ENCODE data around the gene TMEM214.

TMEM214 gene

GRCh38 chr2:27086090-27086723 is 53.4 kb downstream of the TMEM214 start:
- DNase-seq, result peak; percentile 97 to 98

- DNase-seq, result no peak
These were observed 54.2 kb downstream of the TMEM214 start, which contains the start of gene KHK for GRCh38 chr2:27086724-27087593. TSS of gene KHK (plus strand) at chr2:27086772. CDS start at chr2:27087260, 488 bp downstream.

- no peak for DNase-seq
These were observed 55.2 kb downstream of the TMEM214 start for GRCh38 chr2:27087823-27088410.

- DNase-seq, result no peak
These were observed 55.9 kb downstream of the TMEM214 start for GRCh38 chr2:27088634-27089033.

- no peak for DNase-seq
These were observed 56.6 kb downstream of the TMEM214 start for GRCh38 chr2:27089111-27089954.

All from CD4-positive, alpha-beta T cell treated with Interleukin-1 beta for 1 hour (primary cell).